ENCODE results near the gene PSAPL1. TPM values are rescaled to one million over a fixed set of nuclear protein-coding genes. Genes with fewer than 3 reads are reported as not detected.

PSAPL1 gene
- total and polyA plus RNA-seq, 9 of the 15 experiments (the other 6 are each of a cell fraction or from before 2014, with no cell fraction given): not detected

GRCh38 chr4:7420661-7421040 lies 14.1 kb downstream of the PSAPL1 start (continued):
- no peak for TF ChIP-seq CHD7 (IDR thresholded peaks at IDR 0.05; ENCODE audit: low read depth, low read length)
- no peak for TF ChIP-seq ZFP30 (CRISPR knock-in tag; IDR thresholded peaks at IDR 0.05; ENCODE audit: borderline replicate concordance)
- no peak for TF ChIP-seq ETV5 (CRISPR knock-in tag; IDR thresholded peaks at IDR 0.05; ENCODE audit: low read depth)
- TF ChIP-seq ZC3H4 (CRISPR knock-in tag; IDR thresholded peaks at IDR 0.05; ENCODE audit: borderline replicate concordance): no peak
- no peak for TF ChIP-seq MEIS2 (IDR thresholded peaks at IDR 0.05; ENCODE audit: partially characterized antibody)
- TF ChIP-seq E2F3 (CRISPR knock-in tag; IDR thresholded peaks at IDR 0.05): no peak
